ENCODE results near the gene ZNF813. TPM values are rescaled to one million over a fixed set of nuclear protein-coding genes. Genes with fewer than 3 reads are reported as not detected.

Gene ZNF813
- polyA plus RNA-seq, 1 donor from 2014 or later, result 7.2 TPM

Other genes with a start within 250 kb of the ZNF813 start
- gene ZNF677, start 212.9 kb upstream of the ZNF813 start, polyA plus RNA-seq, result 8.7 TPM
- not detected for gene VN1R2, start 209.4 kb upstream of the ZNF813 start, polyA plus RNA-seq
- gene VN1R4, start 200.0 kb upstream of the ZNF813 start, polyA plus RNA-seq, result not detected
- gene ZNF845, start 134.0 kb upstream of the ZNF813 start, polyA plus RNA-seq, result 11.6 TPM
- gene ZNF525, start 102.0 kb upstream of the ZNF813 start, polyA plus RNA-seq, result 12.4 TPM
- 11.0 TPM for gene ZNF765, start 72.6 kb upstream of the ZNF813 start, polyA plus RNA-seq
- gene ZNF761, start 35.7 kb upstream of the ZNF813 start, polyA plus RNA-seq, result 10.3 TPM
- gene ZNF331, start 70.4 kb downstream of the ZNF813 start, polyA plus RNA-seq, result 27.1 TPM
- not detected for gene DPRX, start 164.3 kb downstream of the ZNF813 start, polyA plus RNA-seq

All from IgD-negative memory B cell (primary cell).